ENCODE measurements around the gene DHX58. TPM values are rescaled to one million over a fixed set of nuclear protein-coding genes. Genes with fewer than 3 reads are reported as not detected.

The DHX58 gene
- total and polyA plus RNA-seq, 10 of the 15 experiments (the other 5 are each of a cell fraction or from before 2014, with no cell fraction given), result 3.5 to 69.8 (median 16.4) TPM

DNA sequence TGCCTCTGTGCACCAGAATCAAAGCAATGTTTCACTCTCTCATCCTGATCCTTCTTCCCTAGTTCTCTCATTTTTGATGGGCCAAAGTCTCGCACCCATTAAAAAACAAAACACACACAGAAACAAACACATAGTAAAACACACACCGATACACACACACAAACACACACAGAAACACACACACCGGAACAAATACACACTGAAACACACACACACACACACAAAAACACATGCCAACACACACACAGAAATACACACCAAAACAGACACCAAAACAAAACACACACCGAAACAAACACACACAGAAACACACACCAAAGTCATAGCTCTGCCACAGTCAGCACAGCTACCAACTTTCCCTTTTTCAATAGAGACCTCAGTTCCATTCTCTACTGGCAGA is 18.7 kb upstream of the DHX58 start:
- H3K27ac ChIP-seq (ENCODE audit: control insufficient read depth, insufficient read depth), result no peak overlapping the region
- no TSS peak for BruUV-seq (replicated peaks)

DNA sequence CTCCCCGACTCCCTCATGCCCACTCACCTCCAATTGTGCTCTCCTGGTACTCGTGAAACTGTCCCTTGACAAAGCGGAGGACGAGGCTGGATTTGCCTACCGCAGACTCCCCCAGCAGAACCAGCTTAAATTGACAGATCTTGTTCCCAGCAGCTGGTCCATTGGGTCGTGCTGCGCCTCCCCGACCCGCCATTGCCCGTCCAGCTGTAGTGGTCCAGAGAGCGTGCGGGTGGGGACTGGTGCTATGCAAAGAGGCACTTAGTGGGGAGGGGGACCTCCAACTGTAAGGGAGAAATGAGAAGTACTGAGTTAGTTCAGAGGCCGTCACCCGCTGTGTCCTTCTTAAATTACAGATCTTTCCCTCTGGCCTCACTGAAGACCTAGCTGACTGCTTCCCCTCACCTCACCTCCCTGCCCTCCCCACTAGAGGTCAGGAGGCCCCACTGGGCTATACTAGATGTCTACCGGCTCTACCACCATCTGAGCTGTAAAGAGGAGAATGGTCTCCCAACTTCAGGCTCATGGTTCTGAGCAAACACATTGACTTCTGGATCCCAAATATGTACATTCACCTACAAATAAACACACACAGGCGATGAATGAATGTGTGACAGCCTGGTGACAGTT is 17.9 kb upstream of the DHX58 start:
- POLR2A ChIA-PET, result interaction anchor here (1.3 to 1.9 kb wide), 2 partner anchors 24 to 51 kb away, joined by 3 to 5 read pairs; no protein-coding TSS in a partner anchor
- BruUV-seq (replicated peaks), result no TSS peak
- peaks cover 22% of the 10 kb centered on the region for H3K79me2 ChIP-seq (ENCODE audit: control insufficient read depth, insufficient read depth, low read length)
- H3K9me3 ChIP-seq (replicated peaks; ENCODE audit: control insufficient read depth, insufficient read depth, low read length), result no peaks in the 10 kb centered on the region
- FAIRE-seq, result no peak
- ATAC-seq, result no peak
- intact Hi-C loops (cut with micrococcal nuclease; ENCODE audit: unreplicated experiment) (no loop called here), in situ Hi-C loops (cut with MboI) (no loop called here)
- H3K4me2 ChIP-seq (ENCODE audit: control insufficient read depth, insufficient read depth), result no peak overlapping the region
- TF ChIP-seq, protein P1, sequence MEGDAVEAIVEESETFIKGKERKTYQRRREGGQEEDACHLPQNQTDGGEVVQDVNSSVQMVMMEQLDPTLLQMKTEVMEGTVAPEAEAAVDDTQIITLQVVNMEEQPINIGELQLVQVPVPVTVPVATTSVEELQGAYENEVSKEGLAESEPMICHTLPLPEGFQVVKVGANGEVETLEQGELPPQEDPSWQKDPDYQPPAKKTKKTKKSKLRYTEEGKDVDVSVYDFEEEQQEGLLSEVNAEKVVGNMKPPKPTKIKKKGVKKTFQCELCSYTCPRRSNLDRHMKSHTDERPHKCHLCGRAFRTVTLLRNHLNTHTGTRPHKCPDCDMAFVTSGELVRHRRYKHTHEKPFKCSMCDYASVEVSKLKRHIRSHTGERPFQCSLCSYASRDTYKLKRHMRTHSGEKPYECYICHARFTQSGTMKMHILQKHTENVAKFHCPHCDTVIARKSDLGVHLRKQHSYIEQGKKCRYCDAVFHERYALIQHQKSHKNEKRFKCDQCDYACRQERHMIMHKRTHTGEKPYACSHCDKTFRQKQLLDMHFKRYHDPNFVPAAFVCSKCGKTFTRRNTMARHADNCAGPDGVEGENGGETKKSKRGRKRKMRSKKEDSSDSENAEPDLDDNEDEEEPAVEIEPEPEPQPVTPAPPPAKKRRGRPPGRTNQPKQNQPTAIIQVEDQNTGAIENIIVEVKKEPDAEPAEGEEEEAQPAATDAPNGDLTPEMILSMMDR (IDR thresholded peaks at IDR 0.05 in 2 of 3, conservative IDR thresholded peaks at IDR 0.05 in 1 of 3; ENCODE audit: control insufficient read depth in 2 of 3, extremely low read depth in 1 of 3, insufficient read depth in 1 of 3, low read depth in 3 of 3, low read length in 3 of 3), result peak in 1 of 3 experiments; percentile 20; a peak in 1 of 6 replicates
- TF ChIP-seq BRCA1 (IDR thresholded peaks at IDR 0.05; ENCODE audit: low read depth, low read length), result no peak
- TF ChIP-seq, protein P2, sequence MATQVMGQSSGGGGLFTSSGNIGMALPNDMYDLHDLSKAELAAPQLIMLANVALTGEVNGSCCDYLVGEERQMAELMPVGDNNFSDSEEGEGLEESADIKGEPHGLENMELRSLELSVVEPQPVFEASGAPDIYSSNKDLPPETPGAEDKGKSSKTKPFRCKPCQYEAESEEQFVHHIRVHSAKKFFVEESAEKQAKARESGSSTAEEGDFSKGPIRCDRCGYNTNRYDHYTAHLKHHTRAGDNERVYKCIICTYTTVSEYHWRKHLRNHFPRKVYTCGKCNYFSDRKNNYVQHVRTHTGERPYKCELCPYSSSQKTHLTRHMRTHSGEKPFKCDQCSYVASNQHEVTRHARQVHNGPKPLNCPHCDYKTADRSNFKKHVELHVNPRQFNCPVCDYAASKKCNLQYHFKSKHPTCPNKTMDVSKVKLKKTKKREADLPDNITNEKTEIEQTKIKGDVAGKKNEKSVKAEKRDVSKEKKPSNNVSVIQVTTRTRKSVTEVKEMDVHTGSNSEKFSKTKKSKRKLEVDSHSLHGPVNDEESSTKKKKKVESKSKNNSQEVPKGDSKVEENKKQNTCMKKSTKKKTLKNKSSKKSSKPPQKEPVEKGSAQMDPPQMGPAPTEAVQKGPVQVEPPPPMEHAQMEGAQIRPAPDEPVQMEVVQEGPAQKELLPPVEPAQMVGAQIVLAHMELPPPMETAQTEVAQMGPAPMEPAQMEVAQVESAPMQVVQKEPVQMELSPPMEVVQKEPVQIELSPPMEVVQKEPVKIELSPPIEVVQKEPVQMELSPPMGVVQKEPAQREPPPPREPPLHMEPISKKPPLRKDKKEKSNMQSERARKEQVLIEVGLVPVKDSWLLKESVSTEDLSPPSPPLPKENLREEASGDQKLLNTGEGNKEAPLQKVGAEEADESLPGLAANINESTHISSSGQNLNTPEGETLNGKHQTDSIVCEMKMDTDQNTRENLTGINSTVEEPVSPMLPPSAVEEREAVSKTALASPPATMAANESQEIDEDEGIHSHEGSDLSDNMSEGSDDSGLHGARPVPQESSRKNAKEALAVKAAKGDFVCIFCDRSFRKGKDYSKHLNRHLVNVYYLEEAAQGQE (IDR thresholded peaks at IDR 0.05; ENCODE audit: low read depth, low read length), result no peak
- CTCF ChIA-PET, result interaction anchor here (0.6 to 4.3 kb wide), 5 partner anchors 51 to 276 kb away, joined by 3 to 31 read pairs (median 3); partner anchors contain the start of genes HCRT and KCNH4
- H3K9ac ChIP-seq (ENCODE audit: control insufficient read depth, insufficient read depth, low read length), result no peak overlapping the region
- 100% methylated on average over 16 of the region's 16 CpGs for WGBS (ENCODE audit: insufficient coverage, insufficient replicate concordance, low lambda C conversion rate, missing lambda C conversion rate)
- no peaks in the 10 kb centered on the region for H3K27me3 ChIP-seq (replicated peaks in 1 of 2; ENCODE audit: control insufficient read depth in 2 of 2, insufficient read depth in 2 of 2, low read length in 1 of 2)
- H2AFZ ChIP-seq (ENCODE audit: control insufficient read depth, low read depth, low read length), result no peak overlapping the region
- RAD21 ChIA-PET (ENCODE audit: unreplicated experiment), result interaction anchor here (0.6 kb wide), 1 partner anchor 30 kb away, joined by 3 read pairs; no protein-coding TSS in a partner anchor
- H3K27ac ChIP-seq (ENCODE audit: control insufficient read depth, insufficient read depth), result no peak overlapping the region
- H3K4me3 ChIP-seq, result no peak overlapping the region
- H3K4me1 ChIP-seq (ENCODE audit: control insufficient read depth, insufficient read depth, low read length), result peaks cover 22% of the 10 kb centered on the region
- H4K20me1 ChIP-seq (ENCODE audit: control insufficient read depth, insufficient read depth), result peaks cover 15% of the 10 kb centered on the region; the same call in 1 of the 2 replicates
- H3K36me3 ChIP-seq (ENCODE audit: control insufficient read depth in 2 of 2, insufficient read depth in 2 of 2, low read length in 1 of 2), result peaks cover 27 to 44% of the 10 kb centered on the region in 2 experiments
- no peak for DNase-seq (ENCODE audit: low read depth, low spot score)
- SMC1A ChIA-PET (ENCODE audit: uncharacterized antibody, unreplicated experiment), result interaction anchor here (0.8 to 1.8 kb wide), 4 partner anchors 10 to 80 kb away, joined by 3 to 7 read pairs (median 5); partner anchors contain the start of gene KAT2A

More for the DNA sequence above, 18.7 kb upstream of the DHX58 start:
- 97% methylated on average over 4 of the region's 4 CpGs for WGBS (ENCODE audit: insufficient coverage, insufficient replicate concordance, low lambda C conversion rate, missing lambda C conversion rate)
- no peak overlapping the region for H3K9ac ChIP-seq (ENCODE audit: control insufficient read depth, insufficient read depth, low read length)
- no peak for ATAC-seq
- H3K4me3 ChIP-seq, result no peak overlapping the region
- RAD21 ChIA-PET (ENCODE audit: unreplicated experiment), result interaction anchor here (0.6 kb wide), 1 partner anchor 29 kb away, joined by 3 read pairs; no protein-coding TSS in a partner anchor
- intact Hi-C loops (cut with micrococcal nuclease; ENCODE audit: unreplicated experiment), result no loop called here
- in situ Hi-C loops (cut with MboI), result no loop called here
- no peak for TF ChIP-seq RCOR1 (conservative IDR thresholded peaks at IDR 0.05; ENCODE audit: low read depth, low read length)
- 0 out of 2 replicates have a peak, but pooled peaks have one; percentile 30 for TF ChIP-seq HDGF (IDR thresholded peaks at IDR 0.05)
- FAIRE-seq, result no peak
- H3K79me2 ChIP-seq (ENCODE audit: control insufficient read depth, insufficient read depth, low read length), result peaks cover 28% of the 10 kb centered on the region
- H3K36me3 ChIP-seq (ENCODE audit: control insufficient read depth in 2 of 2, insufficient read depth in 2 of 2, low read length in 1 of 2), result peaks cover 27 to 41% of the 10 kb centered on the region in 2 experiments
- peaks cover 18% of the 10 kb centered on the region; the same call in 1 of the 2 replicates for H4K20me1 ChIP-seq (ENCODE audit: control insufficient read depth, insufficient read depth)
- no peaks in the 10 kb centered on the region for H3K9me3 ChIP-seq (replicated peaks; ENCODE audit: control insufficient read depth, insufficient read depth, low read length)
- peaks cover 24% of the 10 kb centered on the region for H3K4me1 ChIP-seq (ENCODE audit: control insufficient read depth, insufficient read depth, low read length)
- H3K4me2 ChIP-seq (ENCODE audit: control insufficient read depth, insufficient read depth), result no peak overlapping the region
- H2AFZ ChIP-seq (ENCODE audit: control insufficient read depth, low read depth, low read length), result no peak overlapping the region
- DNase-seq (ENCODE audit: low read depth, low spot score), result no peak
- SMC1A ChIA-PET (ENCODE audit: uncharacterized antibody, unreplicated experiment), result interaction anchor here (0.8 to 1.8 kb wide), 3 partner anchors 11 to 50 kb away, joined by 4 to 7 read pairs (median 6); partner anchors contain the start of gene KAT2A
- H3K27me3 ChIP-seq (replicated peaks in 1 of 2; ENCODE audit: control insufficient read depth in 2 of 2, insufficient read depth in 2 of 2, low read length in 1 of 2), result no peaks in the 10 kb centered on the region
- CTCF ChIA-PET, result interaction anchor here (1.3 to 4.3 kb wide), 2 partner anchors 50 to 54 kb away, joined by 3 to 31 read pairs; partner anchors contain the start of genes HCRT and KCNH4
- POLR2A ChIA-PET, result interaction anchor here (1.3 to 1.9 kb wide), 3 partner anchors 10 to 50 kb away, joined by 3 to 5 read pairs (median 3); partner anchors contain the start of gene KAT2A
